Measurements from ENCODE around the gene SLC44A3. TPM values are rescaled to one million over a fixed set of nuclear protein-coding genes. Genes with fewer than 3 reads are reported as not detected.

The SLC44A3 gene
- total and polyA plus RNA-seq, 2 of the 13 experiments (the other 11 are each of a cell fraction or from before 2014, with no cell fraction given) = 6.8 to 14.1 TPM

DNA sequence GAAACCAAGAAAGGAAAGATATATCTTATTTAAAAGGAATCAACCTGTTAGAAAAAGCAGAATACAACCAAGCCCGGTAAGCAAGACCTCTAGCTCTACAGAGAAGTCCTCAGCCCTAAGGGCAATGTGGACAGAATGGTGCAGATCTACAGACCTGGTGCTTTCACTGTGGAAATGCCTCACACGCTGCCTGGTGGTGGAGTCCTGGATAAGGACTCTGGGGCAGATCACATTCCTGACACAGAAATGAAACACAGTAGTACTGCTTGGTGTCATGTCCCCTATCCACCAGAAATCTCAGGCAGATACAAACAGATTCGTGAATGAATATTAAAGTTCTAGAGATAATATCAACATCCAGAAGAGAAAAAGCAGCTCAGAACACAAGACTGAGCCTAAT, 99.9 kb downstream of the SLC44A3 start:
- H3K27me3 ChIP-seq (ENCODE audit: control insufficient read depth in 1 of 2, insufficient read depth in 2 of 2, low read length in 2 of 2) = no peaks in the 10 kb centered on the region
- intact Hi-C loops (cut with micrococcal nuclease; ENCODE audit: unreplicated experiment) = no loop called here
- 69% methylated on average over 3 of the region's 3 CpGs for WGBS (ENCODE audit: low lambda C conversion rate)
- H2AFZ ChIP-seq (ENCODE audit: low read length) = no peak overlapping the region
- H3K79me2 ChIP-seq (ENCODE audit: insufficient read depth, low read length) = peaks cover 99% of the 10 kb centered on the region
- no peaks in the 10 kb centered on the region for H3K9me3 ChIP-seq (ENCODE audit: low read length)
- peaks cover 65% of the 10 kb centered on the region for H3K4me1 ChIP-seq (ENCODE audit: insufficient read depth, low read length)
- peak; percentile 83 for ATAC-seq
- H3K4me2 ChIP-seq (ENCODE audit: low read depth, low read length) = no peak overlapping the region
- BruUV-seq (replicated peaks) = no TSS peak
- H3K36me3 ChIP-seq (replicated peaks in 1 of 2; ENCODE audit: control insufficient read depth in 1 of 2, insufficient read depth in 2 of 2, low read length in 2 of 2) = peaks cover 0 to 11% of the 10 kb centered on the region in 2 experiments; a peak in 2 of 5 replicates
- H3K27ac ChIP-seq (ENCODE audit: extremely low read length, insufficient read depth, low read length) = peak overlapping the region; percentile 42
- POLR2A ChIA-PET = no interaction called here
- no peak overlapping the region for H3K9ac ChIP-seq (ENCODE audit: insufficient read depth, low read depth, low read length)
- no peak for TF ChIP-seq ZNF768 (CRISPR knock-in tag; IDR thresholded peaks at IDR 0.05)
- peak; percentile 44 for TF ChIP-seq RBM22 (optimal IDR thresholded peaks at IDR 0.05; ENCODE audit: low read length)
- TF ChIP-seq THYN1 (CRISPR knock-in tag; IDR thresholded peaks at IDR 0.05; ENCODE audit: borderline replicate concordance, low read depth) = no peak
- no peak for TF ChIP-seq ZNF224 (CRISPR knock-in tag; IDR thresholded peaks at IDR 0.05)
- TF ChIP-seq ZSCAN30 (CRISPR knock-in tag; IDR thresholded peaks at IDR 0.05) = no peak
- no peak for FAIRE-seq
- CTCF ChIA-PET (ENCODE audit: low intra/inter-chr PET ratio, low total read pairs) = no interaction called here
- no peak overlapping the region for H3K4me3 ChIP-seq (replicated peaks in 1 of 3; ENCODE audit: insufficient read depth in 1 of 3, low read depth in 2 of 3, low read length in 3 of 3)
- H4K20me1 ChIP-seq (ENCODE audit: insufficient read depth, low read length) = peaks cover 76% of the 10 kb centered on the region
- peak; percentile 18 for DNase-seq (ENCODE audit: low spot score)
- in situ Hi-C loops (cut with HindIII; ENCODE audit: extremely low pct_ligation_motif_present, low pct_unique_long_range_greater_than_20kb) = loop anchor here (5.0 kb wide), 1 partner anchor 122 kb away; no protein-coding TSS in a partner anchor

DNA sequence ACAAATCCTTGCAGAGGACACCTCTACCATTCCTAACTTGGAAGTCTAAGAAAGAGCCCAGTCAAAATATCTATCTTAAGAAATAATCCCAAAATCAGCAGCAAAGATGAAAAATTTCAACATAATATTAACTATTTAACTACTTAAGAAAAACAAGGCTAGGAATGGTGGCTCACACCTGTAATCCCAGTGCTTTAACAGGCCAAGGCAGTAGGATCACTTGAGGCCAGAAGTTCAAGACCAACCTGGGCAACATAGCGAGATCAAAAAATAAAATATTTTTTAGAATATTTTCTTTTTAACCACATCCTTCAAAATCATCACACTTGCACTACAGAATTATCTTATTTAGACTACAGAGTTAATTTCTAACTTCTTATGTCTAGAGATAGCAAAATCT, 101.8 kb downstream of the SLC44A3 start:
- intact Hi-C loops (cut with micrococcal nuclease; ENCODE audit: unreplicated experiment) = no loop called here
- in situ Hi-C loops (cut with HindIII; ENCODE audit: extremely low pct_ligation_motif_present, low pct_unique_long_range_greater_than_20kb) = loop anchor here (5.0 kb wide), 1 partner anchor 120 kb away; no protein-coding TSS in a partner anchor
- peaks cover 71% of the 10 kb centered on the region for H4K20me1 ChIP-seq (ENCODE audit: insufficient read depth, low read length)
- TF ChIP-seq KDM5B (CRISPR knock-in tag; IDR thresholded peaks at IDR 0.05; ENCODE audit: borderline replicate concordance) (no peak), HNRNPK (IDR thresholded peaks at IDR 0.05; ENCODE audit: low read depth, low read length, poor library complexity, severe bottlenecking) (no peak), ZNF30 (CRISPR knock-in tag; IDR thresholded peaks at IDR 0.05) (no peak), ZNF101 (CRISPR knock-in tag; IDR thresholded peaks at IDR 0.05; ENCODE audit: borderline replicate concordance, low read depth) (no peak), ZNF761 (CRISPR knock-in tag; conservative IDR thresholded peaks at IDR 0.05) (no peak), NRL (CRISPR knock-in tag; IDR thresholded peaks at IDR 0.05; ENCODE audit: borderline replicate concordance) (no peak), MAFG (CRISPR knock-in tag; IDR thresholded peaks at IDR 0.05) (no peak), ZNF121 (CRISPR knock-in tag; IDR thresholded peaks at IDR 0.05) (peak; percentile 56; the same call in 1 of the 2 replicates)
- WGBS (ENCODE audit: low lambda C conversion rate) = 96% methylated on average over 1 of the region's 1 CpG
- no peak for DNase-seq (ENCODE audit: low spot score)
- H3K4me2 ChIP-seq (ENCODE audit: low read depth, low read length) = peak overlapping the region; percentile 23
- H3K79me2 ChIP-seq (ENCODE audit: insufficient read depth, low read length) = peaks cover 97% of the 10 kb centered on the region
- ChIA-PET CTCF (ENCODE audit: low intra/inter-chr PET ratio, low total read pairs) (no interaction called here), POLR2A (no interaction called here)
- peaks cover 0 to 11% of the 10 kb centered on the region in 2 experiments; a peak in 2 of 5 replicates for H3K36me3 ChIP-seq (replicated peaks in 1 of 2; ENCODE audit: control insufficient read depth in 1 of 2, insufficient read depth in 2 of 2, low read length in 2 of 2)
- peaks cover 66% of the 10 kb centered on the region for H3K4me1 ChIP-seq (ENCODE audit: insufficient read depth, low read length)
- no peak overlapping the region for H2AFZ ChIP-seq (ENCODE audit: low read length)
- FAIRE-seq = no peak
- BruUV-seq (replicated peaks) = no TSS peak
- no peaks in the 10 kb centered on the region for H3K9me3 ChIP-seq (ENCODE audit: low read length)
- H3K27ac ChIP-seq (ENCODE audit: extremely low read length, insufficient read depth, low read length) = no peak overlapping the region
- H3K27me3 ChIP-seq (ENCODE audit: control insufficient read depth in 1 of 2, insufficient read depth in 2 of 2, low read length in 2 of 2) = no peaks in the 10 kb centered on the region
- H3K4me3 ChIP-seq (replicated peaks in 1 of 3; ENCODE audit: insufficient read depth in 1 of 3, low read depth in 2 of 3, low read length in 3 of 3) = no peak overlapping the region
- no peak for ATAC-seq
- H3K9ac ChIP-seq (ENCODE audit: insufficient read depth, low read depth, low read length) = no peak overlapping the region

All from HepG2 (cell line).